GM19238 (cell line): ENCODE results near the gene NIFK.

ENCODE experiments used
- DNase-seq: peaks from one replicate; pipeline ENCODE4 v3.0.0; 2011; ENCODE audit warnings: low spot score; ENCODE audit not compliant: insufficient read length

NIFK gene

GRCh38 chr2:121736462-121737336, at the start of gene NIFK:
Gene NIFK (minus strand): TSS chr2:121736875. CDS start chr2:121736850, 25 bp downstream.
- DNase-seq: peak; percentile 95

GRCh38 chr2:121783180-121783579, 46.5 kb upstream of the NIFK start:
- DNase-seq: no peak

DNA sequence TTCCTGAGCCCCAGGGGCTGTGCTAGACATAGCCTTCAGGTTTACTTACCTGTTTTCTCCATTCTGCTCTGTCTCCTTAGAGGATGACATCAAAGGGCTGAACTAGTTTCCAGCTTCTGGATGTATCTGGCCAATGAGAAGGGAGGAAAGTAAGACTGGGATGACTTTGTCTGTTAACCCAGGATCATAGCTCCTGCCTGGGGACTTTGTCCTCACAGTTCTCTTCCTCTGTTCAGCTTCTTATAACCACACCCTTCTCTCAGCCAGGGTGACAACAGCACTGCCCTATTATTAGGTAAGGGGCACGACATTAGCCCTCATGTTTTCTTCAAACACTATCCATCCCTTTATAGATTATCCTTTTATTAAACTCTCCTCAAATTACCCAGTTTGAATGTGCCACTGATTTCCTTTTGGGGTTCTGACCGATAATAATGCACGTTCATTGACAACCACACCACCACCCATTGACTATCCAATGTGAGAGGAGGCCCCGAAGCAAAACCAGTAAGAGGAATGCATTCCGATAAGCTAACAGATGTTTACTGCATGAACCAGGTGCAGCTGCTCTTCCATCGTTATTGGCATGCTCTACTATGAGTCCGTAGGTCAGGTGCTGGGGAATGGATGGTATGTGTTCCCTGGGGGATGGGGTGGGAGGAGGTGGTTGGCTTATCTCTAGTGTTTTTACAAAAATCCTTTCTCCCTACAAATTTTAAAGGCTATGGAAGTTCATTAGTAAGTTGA, 42.2 kb upstream of the NIFK start:
- no peak for DNase-seq

DNA sequence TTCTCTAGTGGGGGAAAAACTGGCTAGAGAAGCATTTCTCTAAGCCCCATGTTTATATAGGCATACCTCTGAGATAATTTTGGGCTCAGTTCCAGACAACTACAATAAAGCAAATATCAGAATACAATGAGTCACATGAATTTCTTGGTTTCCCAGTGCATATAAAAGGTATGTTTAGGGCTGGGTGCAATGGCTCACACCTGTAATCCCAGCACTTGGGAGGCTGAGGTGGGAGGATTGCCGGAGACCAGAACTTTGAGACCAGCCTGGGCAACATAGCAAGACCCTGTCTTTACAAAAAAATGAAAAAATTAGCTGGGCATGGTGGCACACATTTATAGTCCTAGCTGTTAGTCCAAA, 41.0 kb upstream of the NIFK start:
- no peak for DNase-seq

DNA sequence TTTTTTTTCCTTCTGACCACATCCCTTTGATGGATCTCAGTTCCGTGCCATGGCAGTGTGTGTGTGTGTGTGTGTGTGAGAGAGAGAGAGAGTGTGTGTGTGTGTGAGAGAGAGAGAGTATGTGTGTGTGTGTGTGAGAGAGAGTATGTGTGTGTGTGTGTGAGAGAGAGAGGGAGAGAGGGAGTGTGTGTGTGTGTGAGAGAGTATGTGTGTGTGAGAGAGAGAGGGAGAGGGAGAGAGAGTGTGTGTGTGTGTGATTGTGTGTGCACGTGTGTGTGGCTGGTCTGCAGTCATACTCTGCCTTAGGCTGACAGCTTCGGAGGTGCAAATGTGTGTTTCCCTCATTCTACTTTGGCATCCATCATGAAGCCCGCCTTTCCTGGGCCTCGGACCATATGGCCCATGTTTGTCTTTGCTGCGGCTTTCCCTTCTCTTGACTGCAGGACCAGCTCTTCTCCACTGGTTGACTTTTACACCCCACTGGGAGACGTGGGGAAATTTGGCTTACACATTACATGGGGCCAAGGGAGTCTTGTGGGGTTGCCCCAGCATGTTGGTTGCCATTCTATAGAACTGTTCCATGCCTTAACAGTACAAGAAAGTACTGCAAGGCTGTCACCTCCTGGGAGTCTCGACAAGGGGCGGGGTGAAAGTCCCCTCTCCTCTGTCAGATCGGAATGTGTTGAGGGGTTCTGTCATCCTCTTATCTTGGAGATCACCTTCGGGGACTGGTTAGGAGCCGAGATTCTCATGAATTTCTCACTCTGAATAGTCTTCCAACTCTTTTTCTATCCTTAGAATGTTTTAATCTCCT, 40.4 kb upstream of the NIFK start:
- DNase-seq: no peak

DNA sequence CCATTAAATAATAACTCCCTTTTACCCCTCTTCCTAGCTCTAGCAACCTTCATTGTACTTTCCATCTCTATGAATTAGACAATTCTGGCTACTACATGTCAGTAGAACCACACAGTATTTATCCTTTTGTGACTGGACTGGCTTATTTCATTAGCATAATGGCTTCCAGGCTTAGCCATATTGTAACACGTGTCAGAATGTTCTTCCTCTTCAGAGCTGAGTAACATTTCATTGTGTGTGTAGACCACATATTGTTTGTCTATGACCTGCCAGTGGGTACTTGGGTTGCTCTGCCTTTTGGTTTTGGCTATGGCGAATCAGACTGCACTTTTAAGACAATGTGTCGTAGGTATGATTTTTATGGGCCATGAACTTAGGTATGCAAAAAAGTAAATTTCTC, 39.7 kb upstream of the NIFK start:
- no peak for DNase-seq

DNA sequence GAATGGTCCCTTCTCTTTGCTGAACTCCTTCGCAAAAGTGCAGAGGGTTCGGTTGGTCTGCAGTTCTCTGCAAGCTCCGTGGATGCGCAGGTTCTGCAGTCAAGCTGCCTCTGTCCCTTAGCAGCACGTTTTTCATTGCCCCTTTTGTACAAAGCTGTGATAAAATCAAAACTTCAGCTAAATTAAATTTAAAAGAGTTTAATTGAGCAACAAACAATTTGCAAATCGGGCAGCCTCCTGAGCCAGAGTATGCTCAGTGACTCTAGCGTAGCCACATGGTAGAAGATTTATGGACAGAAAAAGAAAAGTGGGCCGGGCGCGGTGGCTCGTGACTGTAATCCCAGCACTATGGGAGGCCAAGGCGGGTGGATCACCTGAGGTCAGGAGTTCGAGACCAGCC, 37.6 kb upstream of the NIFK start:
- DNase-seq: no peak

DNA sequence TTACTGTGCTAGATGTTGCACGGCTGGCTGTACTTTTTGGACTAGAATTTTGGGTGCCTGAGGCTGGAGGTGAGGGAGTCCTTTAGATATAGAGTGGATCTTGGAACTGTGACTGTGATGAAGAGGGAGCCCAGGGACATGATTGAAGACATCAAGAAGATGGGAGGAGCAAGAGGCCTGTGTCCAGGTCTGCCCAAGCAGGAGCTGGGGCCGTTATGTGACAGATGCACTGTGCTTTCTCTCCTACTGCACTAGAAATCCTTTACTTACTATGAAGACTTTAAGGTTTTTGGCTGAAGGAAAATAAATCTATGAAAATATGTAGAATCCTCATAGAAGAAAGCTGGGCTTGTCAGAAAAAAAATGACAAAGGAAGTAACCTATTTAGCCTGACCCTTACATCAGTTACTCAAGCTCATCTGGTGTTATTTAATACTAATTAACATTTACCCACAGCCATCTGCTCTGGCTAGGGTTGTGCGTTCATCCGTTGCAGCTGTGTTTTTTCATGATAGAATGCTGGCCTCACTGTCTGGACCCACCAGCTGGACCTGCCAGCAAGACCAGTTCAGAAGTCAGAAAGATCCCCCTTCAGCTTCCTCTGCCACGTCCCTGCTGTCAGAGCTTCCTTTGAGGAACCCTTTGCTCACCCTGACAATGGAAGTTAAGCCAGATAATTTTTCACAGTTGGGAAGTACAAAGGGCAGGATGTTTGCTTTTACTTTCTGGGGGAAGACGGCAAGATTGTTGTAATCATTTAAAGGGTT, 35.5 kb upstream of the NIFK start:
- no peak for DNase-seq

- DNase-seq: no peak
These were observed 31.6 kb upstream of the NIFK start for GRCh38 chr2:121768143-121768755.

DNA sequence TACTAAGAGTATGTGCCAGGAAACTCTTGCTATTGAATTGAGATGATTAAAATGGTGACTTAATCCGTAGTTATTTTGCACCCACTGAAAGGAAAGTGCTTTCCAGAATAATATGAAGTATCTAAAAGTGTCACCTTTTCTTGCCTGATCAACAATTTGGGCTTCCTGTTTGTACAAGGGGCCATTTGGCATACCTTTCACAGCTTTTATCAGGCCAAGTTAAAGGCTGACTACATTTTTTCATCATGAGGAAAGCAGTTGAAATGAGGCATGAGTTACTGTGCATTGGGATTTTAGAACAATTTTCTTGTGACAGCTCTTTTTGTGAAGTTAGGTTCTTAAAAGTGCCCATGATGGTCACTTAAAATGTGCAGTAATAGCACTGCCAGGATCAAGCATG, 29.9 kb upstream of the NIFK start:
- DNase-seq: no peak

DNA sequence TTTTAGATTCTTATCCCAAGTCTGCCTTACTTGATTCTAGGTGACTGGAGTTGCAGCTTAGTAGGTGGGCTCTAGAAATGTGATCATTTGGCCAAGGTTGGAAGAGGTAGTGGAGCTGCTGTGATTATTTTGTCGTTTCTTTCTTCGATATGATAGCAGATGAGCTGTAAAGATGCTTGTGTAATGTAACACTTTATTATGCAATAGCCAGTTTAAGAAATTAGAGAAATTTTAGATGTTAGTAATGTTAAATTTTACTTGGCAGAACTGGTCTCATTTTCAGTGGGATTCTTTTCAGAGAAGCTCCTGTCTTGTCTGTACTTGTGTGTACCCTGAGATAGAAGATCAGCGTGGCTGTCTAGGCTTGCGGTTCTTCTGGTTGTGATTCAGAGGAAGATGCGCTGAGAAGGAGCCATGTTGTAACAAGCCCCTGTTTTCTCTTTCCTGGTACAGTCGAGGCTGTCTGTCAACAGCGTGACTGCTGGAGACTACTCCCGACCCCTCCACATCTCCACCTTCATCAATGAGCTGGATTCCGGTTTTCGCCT, 28.1 kb upstream of the NIFK start:
- DNase-seq: no peak

- DNase-seq: peak; percentile 76
These were observed 18.8 kb upstream of the NIFK start, which contains the start of gene TSN for GRCh38 chr2:121755237-121756111. Gene TSN (plus strand): TSS chr2:121755651. CDS start chr2:121755780, 129 bp downstream.

DNA sequence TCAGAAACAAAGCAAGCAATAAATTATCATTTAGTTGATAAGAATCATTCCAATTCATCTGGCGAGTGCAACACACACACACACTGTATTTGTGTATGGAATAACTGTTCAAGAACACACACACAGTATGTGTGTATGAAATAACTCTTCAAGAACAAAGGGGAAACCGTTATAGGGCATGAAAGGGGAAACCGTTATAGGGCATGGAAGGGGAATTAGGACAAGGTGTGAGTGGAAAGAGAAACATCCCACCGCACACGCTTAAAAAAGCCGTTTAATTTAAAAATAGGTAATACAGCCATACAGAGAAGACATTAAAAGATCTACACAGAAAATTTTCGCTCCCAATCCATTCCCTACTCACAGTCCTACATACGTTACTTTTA, 18.2 kb upstream of the NIFK start:
- DNase-seq: no peak

DNA sequence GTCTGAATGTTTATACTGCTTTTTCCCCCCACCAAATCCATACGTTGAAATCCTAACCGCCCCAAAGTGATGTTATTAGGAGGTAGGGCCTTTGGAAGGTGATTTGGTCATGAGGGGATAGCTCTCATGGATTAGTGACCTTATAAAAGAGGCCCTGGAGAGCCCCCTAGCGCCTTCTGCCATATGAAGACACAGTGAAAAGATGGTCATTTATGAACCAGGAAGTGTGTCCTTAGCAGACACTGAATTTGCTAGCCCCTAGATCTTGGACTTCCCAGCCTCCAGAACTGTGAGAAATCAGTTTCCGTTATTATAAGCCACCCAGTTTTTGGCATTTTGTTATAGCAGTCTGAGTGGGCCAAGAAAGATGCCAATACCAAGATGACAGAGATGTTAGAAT, 11.5 kb upstream of the NIFK start:
- no peak for DNase-seq

DNA sequence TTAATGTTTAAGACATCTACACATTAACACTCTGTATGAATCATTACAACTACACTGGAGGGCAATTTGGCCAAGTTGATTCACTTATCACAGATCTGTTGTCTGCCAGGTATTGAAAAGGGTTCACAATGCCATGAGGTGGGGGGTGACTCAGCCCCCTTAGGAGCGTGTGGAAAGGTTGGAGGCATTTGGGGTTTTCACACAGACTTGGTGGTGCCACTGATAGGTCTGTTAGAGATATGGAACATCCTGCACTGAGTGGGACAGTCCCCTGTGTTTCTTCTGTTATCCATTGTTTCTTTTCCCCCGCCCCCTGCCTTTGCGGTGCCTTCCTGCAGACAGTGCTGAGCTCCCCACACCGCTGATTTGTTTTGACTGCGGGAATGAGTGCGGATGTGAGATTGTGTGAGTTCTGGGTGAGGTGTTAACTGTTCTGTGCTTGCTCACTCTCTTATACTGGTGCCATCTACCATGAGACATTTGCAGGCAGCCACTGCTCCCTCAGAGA, 9.4 kb upstream of the NIFK start:
- no peak for DNase-seq

DNA sequence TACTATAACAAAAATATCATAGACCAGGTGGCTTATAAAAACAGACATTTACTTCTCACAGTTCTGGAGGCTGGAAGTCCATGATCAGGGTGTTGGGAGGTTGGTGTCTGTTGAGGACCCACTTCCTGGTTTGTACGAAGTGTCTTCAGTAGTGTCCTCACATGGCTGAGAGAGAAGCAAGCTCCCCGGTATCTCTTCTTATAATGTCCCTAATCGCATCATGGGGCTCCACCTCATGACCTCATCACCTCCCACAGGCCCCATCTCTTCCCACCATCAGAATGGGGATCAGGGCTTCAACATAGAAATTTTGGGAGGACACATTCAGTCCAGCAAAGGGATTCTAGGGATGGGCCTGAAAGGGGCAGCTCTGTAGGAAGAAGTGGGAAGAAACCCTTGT, 4.8 kb upstream of the NIFK start:
- no peak for DNase-seq

- DNase-seq: no peak
These were observed 4.3 kb upstream of the NIFK start for GRCh38 chr2:121740973-121741372.

DNA sequence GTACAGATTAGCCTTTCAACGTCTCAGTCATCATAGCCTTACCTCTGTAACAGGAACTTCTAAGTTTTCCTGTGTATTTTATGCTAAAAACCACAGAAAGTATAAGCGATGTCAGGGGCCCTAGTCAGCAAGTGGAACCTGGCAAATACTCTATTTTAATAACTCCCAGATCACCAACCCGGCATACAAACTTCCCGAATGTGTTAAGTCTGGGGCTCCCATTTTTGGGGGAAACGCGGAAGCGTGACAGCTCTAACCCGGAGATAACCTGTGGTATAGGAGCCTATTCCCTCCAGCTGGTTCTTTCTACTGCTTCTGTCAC, 574 bp downstream of the NIFK start:
- no peak for DNase-seq

- no peak for DNase-seq
These were observed 1.1 kb downstream of the NIFK start for GRCh38 chr2:121735518-121736074.
